K562 (cell line): ENCODE measurements around the gene KRT28. TPM values are rescaled to one million over a fixed set of nuclear protein-coding genes. Genes with fewer than 3 reads are reported as not detected.

Source experiments
- CBFA2T3 ChIP-seq: fragments of 450-650 bp; IDR thresholded peaks from 2 replicates; pipeline ENCODE4 v1.6.1; 2017
- CEBPB ChIP-seq: fragments of 450-650 bp; IDR thresholded peaks from 2 replicates; pipeline ENCODE4 v1.6.1; 2016; ENCODE audit warnings: missing genetic modification characterization, missing compliant biosample characterization
- CEBPG ChIP-seq, 3 experiments: fragments of 200-800 bp in 1 of 3; sonication (Bioruptor generic) in 1 of 3; sonication (generic) in 1 of 3; formaldehyde crosslinking in 1 of 3; IDR thresholded peaks in 2 of 3; conservative IDR thresholded peaks in 1 of 3; 2 replicates each; pipeline versions ENCODE4 v1.6.1 to v1.8.0; 2016 to 2022; ENCODE audit warnings: missing compliant biosample characterization in 2 of 3, missing genetic modification characterization in 2 of 3, mild to moderate bottlenecking in 1 of 3, missing genetic modification reagents in 1 of 3
- CREM ChIP-seq: IDR thresholded peaks from 2 replicates; pipeline ENCODE4 v1.6.1; 2014; ENCODE audit warnings: antibody characterized with exemption, low read depth
- FOXM1 ChIP-seq, 2 experiments: fragments of 450-650 bp in 1 of 2; sonication (generic) in 1 of 2; formaldehyde crosslinking in 1 of 2; IDR thresholded peaks; 2 replicates each; pipeline versions ENCODE4 v1.6.1 to v1.9.0; 2017 to 2022; ENCODE audit warnings: low read depth in 2 of 2, mild to moderate bottlenecking in 2 of 2, missing genetic modification reagents in 1 of 2, moderate library complexity in 1 of 2
- KAT2B ChIP-seq: IDR thresholded peaks from one replicate; pipeline ENCODE4 v1.6.1; 2012; ENCODE audit warnings: low read depth, mild to moderate bottlenecking, control low read depth, inconsistent platforms, low read length, moderate library complexity
- MNT ChIP-seq, 2 experiments: fragments of 450-650 bp; conservative IDR thresholded peaks; 2 replicates each; pipeline ENCODE4 v1.6.1; 2017; ENCODE audit warnings: mild to moderate bottlenecking in 2 of 2, moderate library complexity in 2 of 2
- NCOA6 ChIP-seq: fragments of 450-650 bp; IDR thresholded peaks from 2 replicates; pipeline ENCODE4 v1.6.1; 2017; ENCODE audit warnings: mild to moderate bottlenecking
- NFRKB ChIP-seq: fragments of 450-650 bp; IDR thresholded peaks from 2 replicates; pipeline ENCODE4 v1.6.1; 2016; ENCODE audit warnings: low read depth
- NR1H2 ChIP-seq: sonication (generic); formaldehyde crosslinking; IDR thresholded peaks from 2 replicates; pipeline ENCODE4 v1.4.0; 2020; ENCODE audit warnings: mild to moderate bottlenecking, missing genetic modification reagents
- POLR2AphosphoS5 ChIP-seq: IDR thresholded peaks from 2 replicates; pipeline ENCODE4 v1.6.1; 2011; ENCODE audit warnings: mild to moderate bottlenecking, low read depth, low read length, moderate library complexity; ENCODE audit not compliant: control insufficient read depth, insufficient read depth
- POLR2B ChIP-seq: fragments of 450-650 bp; IDR thresholded peaks from 2 replicates; pipeline ENCODE4 v1.6.1; 2018; ENCODE audit warnings: low read depth; ENCODE audit not compliant: partially characterized antibody
- POLR2G ChIP-seq: fragments of 200-400 bp; formaldehyde crosslinking; IDR thresholded peaks from 2 replicates; pipeline ENCODE4 v1.6.1; 2017; ENCODE audit warnings: low read depth, mild to moderate bottlenecking, antibody characterized with exemption, low read length, moderate library complexity
- RCOR1 ChIP-seq, 2 experiments: IDR thresholded peaks; 2 replicates each; pipeline ENCODE4 v1.6.1; 2012; ENCODE audit warnings: low read depth in 2 of 2, low read length in 2 of 2, borderline replicate concordance in 1 of 2, improper control_type of control experiment in 1 of 2
- SMARCC2 ChIP-seq: fragments of 450-650 bp; IDR thresholded peaks from 2 replicates; pipeline ENCODE4 v1.6.1; 2017; ENCODE audit warnings: antibody characterized with exemption, moderate library complexity, mild to moderate bottlenecking, low read depth
- STAT5B ChIP-seq: fragments of 250-450 bp; sonication (Bioruptor Pico); IDR thresholded peaks from 2 replicates; pipeline ENCODE4 v1.8.0; 2021; ENCODE audit warnings: mild to moderate bottlenecking, inconsistent platforms
- TAF1 ChIP-seq: IDR thresholded peaks from 2 replicates; pipeline ENCODE4 v1.6.1; 2011; ENCODE audit warnings: mild to moderate bottlenecking, low read length, moderate library complexity; ENCODE audit not compliant: insufficient read depth, control insufficient read depth, severe bottlenecking; ENCODE audit errors: extremely low read depth
- ZEB2 ChIP-seq: fragments of 450-650 bp; IDR thresholded peaks from 2 replicates; pipeline ENCODE4 v1.6.1; 2016
- ZKSCAN8 ChIP-seq: fragments of 200-800 bp; sonication (Bioruptor generic); IDR thresholded peaks from 2 replicates; pipeline ENCODE4 v1.6.1; 2016; ENCODE audit warnings: missing genetic modification characterization, missing compliant biosample characterization
- ZNF282 ChIP-seq: sonication (generic); formaldehyde crosslinking; IDR thresholded peaks from 2 replicates; pipeline ENCODE4 v1.8.1; 2023; ENCODE audit warnings: missing genetic modification reagents
- ZNF444 ChIP-seq: fragments of 250-450 bp; sonication (Bioruptor Pico); IDR thresholded peaks from 2 replicates; pipeline ENCODE4 v1.4.0; 2020; ENCODE audit warnings: mild to moderate bottlenecking, moderate library complexity
- polyA plus RNA-seq, 8 experiments: library from polyadenylated mRNA; depleted of rRNA in 4 of 8; stranded (reverse) in 5 of 8; unstranded in 3 of 8; fragments of >200 nt; fragmentation: Nextera tagmentation in 2 of 8; fragmentation: Illumina TruSeq in 1 of 8; extraction: Ambion mirVana in 2 of 8; extraction: Trizol in 1 of 8; gene quantifications; 2 replicates each; pipeline versions ENCODE4 v1.2.1 to v1.2.3, GENCODE V29; 2011 to 2014; ENCODE audit warnings: inconsistent platforms in 1 of 8, missing spikeins in 1 of 8
- total RNA-seq, 7 experiments: library from RNA; depleted of rRNA in 6 of 7; stranded (reverse); fragments of >200 nt in 6 of 7; fragmentation: Illumina TruSeq in 2 of 7; extraction: Trizol in 2 of 7; gene quantifications; 2 replicates each; pipeline versions ENCODE4 v1.2.1 to v1.2.3, GENCODE V29; 2011 to 2021; ENCODE audit warnings: low replicate concordance in 1 of 7
- TF ChIP-seq, protein P1 (sequence below), 2 experiments: fragments of 450-650 bp in 1 of 2; IDR thresholded peaks; 2 replicates each; pipeline ENCODE4 v1.6.1; 2011 to 2017; ENCODE audit warnings: low read depth in 2 of 2, antibody characterized with exemption in 1 of 2, borderline replicate concordance in 1 of 2, low read length in 1 of 2, mild to moderate bottlenecking in 1 of 2, mixed read lengths in 1 of 2; ENCODE audit not compliant: control insufficient read depth in 1 of 2

KRT28 gene
- total and polyA plus RNA-seq, 9 of the 15 experiments (the other 6 are each of a cell fraction or from before 2014, with no cell fraction given): not detected

DNA sequence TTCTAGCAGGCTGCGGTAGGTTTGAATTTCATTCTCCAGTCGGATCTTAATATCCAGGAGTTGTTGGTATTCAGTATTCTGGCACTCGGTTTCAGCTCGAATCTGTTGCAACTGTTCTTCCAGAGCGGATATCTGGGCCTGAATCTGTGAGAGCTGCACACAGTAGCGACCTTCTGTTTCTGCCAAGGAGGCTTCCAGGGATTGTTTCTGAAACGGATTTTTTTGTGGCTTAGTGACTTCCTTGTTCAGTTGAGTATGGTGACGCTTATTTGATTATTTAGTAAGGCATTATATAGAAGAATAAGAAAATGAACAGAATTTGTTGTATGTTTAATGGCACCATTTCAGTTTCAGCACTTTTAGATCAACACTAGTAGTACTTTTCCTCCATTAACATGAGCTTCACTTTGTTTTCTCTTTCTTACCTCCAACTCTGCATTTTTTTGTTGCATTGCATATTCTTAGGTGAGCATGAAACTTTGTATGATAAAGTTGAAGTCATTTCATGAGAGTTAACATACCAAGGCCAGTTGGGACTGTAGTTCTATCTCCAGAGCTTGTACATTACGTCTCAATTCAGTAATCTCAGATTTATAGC lies 19.9 kb upstream of the KRT28 start (continued):
- TF ChIP-seq, protein P1, sequence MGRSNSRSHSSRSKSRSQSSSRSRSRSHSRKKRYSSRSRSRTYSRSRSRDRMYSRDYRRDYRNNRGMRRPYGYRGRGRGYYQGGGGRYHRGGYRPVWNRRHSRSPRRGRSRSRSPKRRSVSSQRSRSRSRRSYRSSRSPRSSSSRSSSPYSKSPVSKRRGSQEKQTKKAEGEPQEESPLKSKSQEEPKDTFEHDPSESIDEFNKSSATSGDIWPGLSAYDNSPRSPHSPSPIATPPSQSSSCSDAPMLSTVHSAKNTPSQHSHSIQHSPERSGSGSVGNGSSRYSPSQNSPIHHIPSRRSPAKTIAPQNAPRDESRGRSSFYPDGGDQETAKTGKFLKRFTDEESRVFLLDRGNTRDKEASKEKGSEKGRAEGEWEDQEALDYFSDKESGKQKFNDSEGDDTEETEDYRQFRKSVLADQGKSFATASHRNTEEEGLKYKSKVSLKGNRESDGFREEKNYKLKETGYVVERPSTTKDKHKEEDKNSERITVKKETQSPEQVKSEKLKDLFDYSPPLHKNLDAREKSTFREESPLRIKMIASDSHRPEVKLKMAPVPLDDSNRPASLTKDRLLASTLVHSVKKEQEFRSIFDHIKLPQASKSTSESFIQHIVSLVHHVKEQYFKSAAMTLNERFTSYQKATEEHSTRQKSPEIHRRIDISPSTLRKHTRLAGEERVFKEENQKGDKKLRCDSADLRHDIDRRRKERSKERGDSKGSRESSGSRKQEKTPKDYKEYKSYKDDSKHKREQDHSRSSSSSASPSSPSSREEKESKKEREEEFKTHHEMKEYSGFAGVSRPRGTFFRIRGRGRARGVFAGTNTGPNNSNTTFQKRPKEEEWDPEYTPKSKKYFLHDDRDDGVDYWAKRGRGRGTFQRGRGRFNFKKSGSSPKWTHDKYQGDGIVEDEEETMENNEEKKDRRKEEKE (IDR thresholded peaks at IDR 0.05; ENCODE audit: borderline replicate concordance in 1 of 2, control insufficient read depth in 1 of 2, low read depth in 2 of 2, low read length in 1 of 2): peak in 1 of 2 experiments; percentile 65; a peak in 1 of 4 replicates
- TF ChIP-seq CEBPB (tag) (peak; percentile 59), ZEB2 (no peak), CBFA2T3 (no peak), POLR2B (peak; percentile 53), MNT (conservative IDR thresholded peaks at IDR 0.05) (peak in 1 of 2 experiments; percentile 2; a peak in 1 of 4 replicates), ZKSCAN8 (peak; percentile 95), CREM (no peak), TAF1 (peak; percentile 46), NR1H2 (CRISPR knock-in tag) (no peak), KAT2B (no peak), STAT5B (no peak), ZNF282 (CRISPR knock-in tag) (no peak), RCOR1 (IDR thresholded peaks at IDR 0.05; ENCODE audit: borderline replicate concordance in 1 of 2, low read depth in 2 of 2, low read length in 2 of 2) (peak in 1 of 2 experiments; percentile 18; a peak in 1 of 4 replicates), POLR2AphosphoS5 (peak; percentile 71), SMARCC2 (peak; percentile 33; the same call in 1 of the 2 replicates), ZNF444 (CRISPR knock-in tag) (no peak), CEBPG (CRISPR knock-in tag; IDR thresholded peaks at IDR 0.05) (no peak), CEBPG (tag; conservative IDR thresholded peaks at IDR 0.05 in 1 of 2, IDR thresholded peaks at IDR 0.05 in 1 of 2) (no peak), POLR2G (no peak), NFRKB (peak; percentile 10; the same call in 1 of the 2 replicates), FOXM1 (IDR thresholded peaks at IDR 0.05; ENCODE audit: low read depth) (peak; percentile 8; the same call in 1 of the 2 replicates), FOXM1 (CRISPR knock-in tag; IDR thresholded peaks at IDR 0.05; ENCODE audit: low read depth) (no peak), NCOA6 (0 out of 2 replicates have a peak, but pooled peaks have one; percentile 3)
